Left forelimb (tissue), 1 donor: ENCODE data around the gene KRI1.

Source experiments
- DNase-seq: peaks from one replicate; pipeline ENCODE4 v3.0.0-alpha.2; 2018; ENCODE audit warnings: low spot score

Gene KRI1

DNA sequence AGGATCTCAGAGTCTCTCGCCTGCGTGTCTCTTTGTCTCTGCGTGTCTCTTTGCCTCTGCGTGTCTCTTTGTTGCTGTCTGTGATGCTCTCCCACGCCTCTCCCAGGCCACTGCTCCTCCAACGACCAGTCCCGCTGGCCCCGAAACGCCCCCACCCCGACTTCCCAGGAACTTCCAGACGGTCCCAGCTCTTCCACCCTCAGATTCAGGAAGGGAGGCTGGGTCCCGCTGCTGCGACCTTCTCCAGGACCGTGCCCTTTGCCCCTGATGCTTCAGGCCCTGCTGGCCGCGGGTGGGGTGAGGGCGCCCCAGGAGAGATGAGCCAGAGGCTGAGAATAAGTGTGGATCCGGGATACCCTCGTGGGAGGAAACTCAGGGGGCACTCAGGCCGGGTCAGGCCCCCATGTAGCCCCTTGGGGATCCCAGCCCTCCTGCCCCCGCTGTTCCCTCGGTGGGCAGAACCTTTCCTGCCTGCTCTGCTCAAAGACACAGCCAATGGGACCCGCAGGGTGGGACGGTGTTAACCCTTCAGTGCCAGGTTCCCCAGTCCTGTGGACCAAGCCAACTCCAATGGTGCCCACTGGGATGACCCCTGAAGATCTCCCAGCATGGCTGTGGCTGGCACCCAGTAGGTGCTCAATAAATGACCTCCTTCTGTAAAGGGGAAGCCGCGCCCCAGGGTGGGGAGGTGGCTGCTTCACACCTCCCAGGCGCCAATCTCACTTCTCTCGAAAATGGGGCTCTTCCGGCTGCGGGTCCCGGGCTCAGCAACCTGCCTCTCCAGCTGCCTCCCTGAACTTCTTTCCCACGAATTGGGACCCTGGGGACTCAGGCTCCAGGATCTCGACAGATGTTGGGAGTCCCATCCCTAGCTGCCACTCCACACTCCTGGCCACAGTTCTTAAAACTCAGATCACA lies 47.1 kb downstream of the KRI1 start:
- no peak for DNase-seq

GRCh38 chr19:10517760-10518443 lies 47.9 kb downstream of the KRI1 start:
- DNase-seq: no peak

DNA sequence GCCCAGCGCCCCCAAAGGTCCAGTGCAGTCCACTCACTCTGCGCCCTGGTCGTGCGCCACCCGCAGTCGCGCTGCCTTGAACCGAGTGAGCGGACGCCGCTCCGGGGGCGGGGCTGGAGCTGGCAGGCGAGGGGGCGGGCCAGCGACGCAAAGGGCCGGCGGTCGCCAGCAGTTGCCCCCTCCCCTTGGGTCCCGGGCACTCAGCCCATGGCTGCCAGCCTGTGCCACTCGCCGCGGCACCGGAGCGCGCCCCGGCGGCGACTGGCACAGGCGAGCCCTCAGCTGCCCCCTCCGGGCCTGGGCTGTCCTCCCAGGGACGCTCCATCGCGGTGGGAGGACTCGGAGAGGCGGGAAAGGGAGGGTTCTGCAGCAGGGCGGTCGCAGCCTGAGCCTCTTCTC lies 48.5 kb downstream of the KRI1 start, which contains the start of gene S1PR5:
Gene S1PR5, minus strand, starts transcription at position 87 of the 399 bp plus-strand sequence. CDS start 2,436 bp downstream, outside the sequence.
- DNase-seq: no peak

DNA sequence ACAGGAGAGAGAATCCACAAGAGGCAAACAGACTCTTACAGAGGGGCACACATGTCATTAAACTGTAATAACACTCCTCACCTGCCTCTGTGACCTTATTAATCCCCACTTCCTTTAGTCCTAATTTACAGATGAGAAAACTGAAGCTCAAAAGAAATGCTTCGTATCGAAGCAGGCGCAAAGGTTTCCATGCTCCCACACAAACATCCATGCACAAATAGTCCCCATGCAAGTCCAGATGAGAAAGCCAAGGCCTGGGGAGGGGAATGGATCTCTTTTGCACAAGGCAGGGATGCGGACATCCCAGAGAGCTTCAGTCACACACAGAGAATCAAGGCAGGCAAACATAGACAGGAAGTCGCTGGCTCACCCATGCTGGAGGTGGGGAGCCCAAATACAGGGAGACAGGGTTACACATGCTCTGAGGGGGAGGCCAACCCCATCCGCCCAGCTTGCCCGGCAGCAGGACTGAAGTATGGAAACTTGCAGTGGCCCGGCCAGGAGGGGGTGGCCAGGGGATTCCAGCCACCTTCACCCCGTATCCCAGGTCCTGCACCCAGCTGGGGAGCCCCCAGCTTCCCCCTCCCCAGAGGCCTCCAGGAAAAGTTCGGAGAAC lies 49.0 kb downstream of the KRI1 start:
- no peak for DNase-seq

DNA sequence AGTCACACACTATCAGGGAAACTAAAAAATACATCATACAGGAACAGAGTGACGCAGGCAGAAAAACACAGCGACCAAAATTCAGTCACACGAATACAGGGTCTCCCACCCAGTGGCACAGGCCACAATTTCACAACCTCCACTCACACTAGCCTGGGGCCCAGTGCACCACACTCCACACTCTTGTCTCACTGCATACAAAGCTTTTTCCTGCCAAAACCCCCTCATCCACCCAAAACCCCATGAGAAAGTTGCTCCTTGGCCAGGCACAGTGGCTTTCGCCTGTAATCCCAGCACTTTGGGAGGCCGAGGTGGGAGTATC lies 49.8 kb downstream of the KRI1 start:
- DNase-seq: no peak

DNA sequence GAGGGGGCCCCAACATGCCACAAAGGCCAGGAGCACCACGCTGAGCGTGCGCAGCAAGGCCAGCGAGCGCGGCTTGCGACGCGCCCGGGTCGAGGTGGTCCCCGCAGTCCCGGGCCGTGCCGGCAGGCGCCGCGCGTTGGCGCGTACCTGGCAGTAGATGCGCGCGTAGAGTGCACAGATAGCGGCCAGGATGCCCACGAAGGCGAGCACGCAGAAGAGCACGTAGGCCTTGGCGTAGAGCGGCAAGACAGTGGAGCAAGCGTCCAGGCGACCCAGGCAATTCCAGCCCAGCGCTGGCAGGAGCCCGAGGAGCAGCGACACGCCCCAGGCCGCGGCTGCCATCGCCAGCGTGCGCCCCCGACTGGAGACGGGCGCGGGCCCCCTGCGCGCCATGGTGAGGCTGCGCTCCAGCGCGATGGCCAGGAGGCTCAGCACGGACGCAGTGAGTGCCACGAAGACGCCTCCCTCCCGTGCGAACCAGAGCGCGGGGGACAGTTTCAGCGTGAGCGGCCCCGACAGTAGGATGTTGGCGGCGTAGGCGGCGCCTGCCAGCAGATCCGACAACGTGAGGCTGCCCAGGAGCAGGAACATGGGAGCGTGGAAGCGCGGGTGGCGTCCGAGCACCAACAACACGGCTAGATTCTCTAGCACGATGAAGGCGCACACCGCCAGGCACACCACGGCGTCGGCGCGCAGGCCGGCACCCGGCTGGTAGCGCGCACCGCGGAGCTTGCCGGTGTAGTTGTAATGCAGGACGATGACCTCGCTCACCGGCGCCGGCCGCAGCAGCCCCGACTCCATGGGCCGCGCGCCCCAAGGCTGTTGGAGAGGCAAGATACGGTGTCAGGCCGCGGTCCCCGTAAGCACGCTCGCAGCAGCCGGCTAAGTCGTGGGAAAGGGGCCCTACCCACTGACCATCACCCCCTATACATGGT lies 51.3 kb downstream of the KRI1 start:
- DNase-seq: no peak

DNA sequence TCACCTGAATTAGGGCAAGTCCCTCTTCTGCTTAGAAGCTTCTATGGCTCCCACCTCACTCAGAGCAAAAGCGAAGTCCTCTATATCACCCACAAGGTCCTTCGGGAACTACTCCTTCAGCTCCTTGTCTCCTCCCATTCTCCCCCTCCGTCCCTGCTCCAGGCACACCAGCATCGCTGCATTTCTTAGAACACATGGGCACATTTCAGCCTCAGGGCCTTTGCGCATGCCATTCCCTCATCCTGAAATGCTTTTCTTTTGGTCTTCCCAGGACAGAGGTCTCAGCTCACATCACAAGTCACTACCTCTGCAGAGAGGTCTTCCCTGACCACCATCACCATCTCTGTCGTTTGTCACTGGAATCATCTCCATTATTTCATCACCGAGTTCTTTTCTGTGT lies 52.6 kb downstream of the KRI1 start:
- no peak for DNase-seq

- DNase-seq: no peak
Observed at GRCh38 chr19:10510301-10510802, 55.5 kb downstream of the KRI1 start.

DNA sequence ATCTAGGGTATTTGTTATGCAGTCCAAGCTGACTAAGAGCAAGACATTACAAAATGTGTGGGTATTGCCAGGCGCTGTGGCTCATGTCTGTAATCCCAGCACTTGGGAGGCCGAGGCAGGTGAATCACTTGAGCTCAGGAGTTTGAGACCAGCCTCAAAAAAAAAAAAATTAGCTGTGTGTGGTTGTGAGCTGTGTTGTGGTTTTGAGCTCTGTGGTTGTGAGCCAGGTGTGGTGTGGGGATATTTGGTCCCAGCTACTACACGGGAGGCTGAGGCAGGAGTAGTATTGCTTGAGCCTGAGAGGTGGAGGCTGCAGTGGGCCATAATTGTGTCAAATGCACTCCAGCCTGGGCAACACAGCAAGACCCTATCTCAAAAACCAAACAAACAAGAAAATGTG lies 57.1 kb downstream of the KRI1 start:
- DNase-seq: no peak

- no peak for DNase-seq
Observed at GRCh38 chr19:10508036-10508435, 57.8 kb downstream of the KRI1 start.

DNA sequence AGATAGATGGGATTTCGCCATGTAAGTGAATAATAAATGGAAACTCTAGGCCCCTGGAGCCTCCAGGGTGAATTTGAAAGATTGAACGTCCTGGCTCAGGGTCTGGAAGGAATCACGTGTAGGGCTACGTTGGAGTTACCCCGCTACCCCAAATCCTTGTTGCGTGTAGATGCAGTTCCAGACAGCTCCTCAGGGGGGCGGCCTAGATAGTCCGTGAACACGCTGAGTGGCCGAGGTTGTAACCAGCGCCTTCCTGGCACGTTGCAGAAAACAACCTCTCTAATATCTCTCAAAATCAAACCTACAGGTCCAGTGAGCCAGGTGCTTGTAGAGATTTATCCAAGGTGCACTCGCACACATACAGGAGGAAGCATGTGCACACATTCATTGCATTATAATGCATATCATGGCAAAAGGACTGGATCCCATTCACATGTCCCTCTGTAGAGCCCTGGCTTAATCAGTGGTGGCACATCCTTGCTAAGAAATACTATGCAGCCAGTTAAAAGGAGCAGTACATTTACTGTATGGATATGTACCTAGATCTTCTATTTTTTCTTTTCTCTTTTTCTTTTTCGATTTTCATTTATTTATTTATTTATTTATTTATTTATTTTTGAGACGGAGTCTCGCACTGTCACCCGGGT lies 60.1 kb downstream of the KRI1 start:
- DNase-seq: no peak
